ENCODE measurements around the gene SERPINA3. TPM values are rescaled to one million over a fixed set of nuclear protein-coding genes. Genes with fewer than 3 reads are reported as not detected.
"Not testable (repeated sequence)": the region's sequence is repeated elsewhere in the genome, so short reads cannot be mapped to it uniquely, and the experiment has no call there.

The SERPINA3 gene
- total and polyA plus RNA-seq, 4 donors: 4.9 to 446 (median 254) TPM

- no peak overlapping the region for H3K9ac ChIP-seq (ENCODE audit: insufficient read depth in 1 of 2, low read length in 2 of 2)
- H3K27me3 ChIP-seq (ENCODE audit: control insufficient read depth in 3 of 3, insufficient read depth in 3 of 3, low read length in 2 of 3): no peaks in the 10 kb centered on the region
- peaks cover 0 to 14% (median 0%) of the 10 kb centered on the region in 5 donors for H3K4me1 ChIP-seq (ENCODE audit: control insufficient read depth in 5 of 5, insufficient read depth in 5 of 5, low read length in 5 of 5)
- no peak for DNase-seq
- TF ChIP-seq CTCF (IDR thresholded peaks at IDR 0.05; ENCODE audit: control extremely low read depth, extremely low read depth): no peak
- H3K9me3 ChIP-seq (ENCODE audit: control insufficient read depth in 4 of 4, insufficient read depth in 3 of 4, low read length in 3 of 4): peaks cover 0 to 4% (median 0%) of the 10 kb centered on the region in 4 donors
- H3K36me3 ChIP-seq (ENCODE audit: control insufficient read depth in 4 of 4, insufficient read depth in 4 of 4, low read length in 4 of 4): no peaks in the 10 kb centered on the region
- no peak overlapping the region for H3K27ac ChIP-seq (ENCODE audit: low read depth in 1 of 2, low read length in 1 of 2)
- no peak for ATAC-seq (ENCODE audit: insufficient read depth, low FRiP score)
- no peak overlapping the region for H3K4me3 ChIP-seq
- WGBS, 2 donors: 85 to 87% methylated on average over 6 of the region's 6 CpGs
These were observed 38.5 kb upstream of the SERPINA3 start for GRCh38 chr14:94573475-94574277.

GRCh38 chr14:94574336-94574735 is 37.9 kb upstream of the SERPINA3 start:
- no peaks in the 10 kb centered on the region for H3K36me3 ChIP-seq (ENCODE audit: control insufficient read depth in 4 of 4, insufficient read depth in 4 of 4, low read length in 4 of 4)
- no peak for TF ChIP-seq CTCF (IDR thresholded peaks at IDR 0.05; ENCODE audit: control extremely low read depth, extremely low read depth)
- H3K9me3 ChIP-seq (ENCODE audit: control insufficient read depth in 4 of 4, insufficient read depth in 3 of 4, low read length in 3 of 4): peaks cover 0 to 2% (median 0%) of the 10 kb centered on the region in 4 donors
- H3K27me3 ChIP-seq (ENCODE audit: control insufficient read depth in 3 of 3, insufficient read depth in 3 of 3, low read length in 2 of 3): no peaks in the 10 kb centered on the region
- no peak for DNase-seq
- no peak overlapping the region for H3K4me3 ChIP-seq
- H3K4me1 ChIP-seq (ENCODE audit: control insufficient read depth in 5 of 5, insufficient read depth in 5 of 5, low read length in 5 of 5): peaks cover 0 to 14% (median 0%) of the 10 kb centered on the region in 5 donors
- WGBS, 2 donors: 73 to 96% methylated on average over 3 of the region's 3 CpGs
- no peak overlapping the region for H3K27ac ChIP-seq (ENCODE audit: low read depth in 1 of 2, low read length in 1 of 2)
- no peak overlapping the region for H3K9ac ChIP-seq (ENCODE audit: insufficient read depth in 1 of 2, low read length in 2 of 2)
- no peak for ATAC-seq (ENCODE audit: insufficient read depth, low FRiP score)

- Histone ChIP-seq H3K27ac (ENCODE audit: low read depth in 1 of 2, low read length in 1 of 2) (no peak overlapping the region), H3K36me3 (ENCODE audit: control insufficient read depth in 4 of 4, insufficient read depth in 4 of 4, low read length in 4 of 4) (no peaks in the 10 kb centered on the region), H3K9ac (ENCODE audit: insufficient read depth in 1 of 2, low read length in 2 of 2) (no peak overlapping the region), H3K27me3 (ENCODE audit: control insufficient read depth in 3 of 3, insufficient read depth in 3 of 3, low read length in 2 of 3) (no peaks in the 10 kb centered on the region), H3K4me1 (ENCODE audit: control insufficient read depth in 5 of 5, insufficient read depth in 5 of 5, low read length in 5 of 5) (peaks cover 0 to 14% (median 0%) of the 10 kb centered on the region in 5 donors), H3K9me3 (ENCODE audit: control insufficient read depth in 4 of 4, insufficient read depth in 3 of 4, low read length in 3 of 4) (no peaks in the 10 kb centered on the region), H3K4me3 (no peak overlapping the region)
- WGBS, 2 donors: 76 to 81% methylated on average over 5 of the region's 5 CpGs
- DNase-seq (no peak), ATAC-seq (ENCODE audit: insufficient read depth, low FRiP score) (no peak)
- TF ChIP-seq CTCF (IDR thresholded peaks at IDR 0.05; ENCODE audit: control extremely low read depth, extremely low read depth): no peak
These were observed 36.2 kb upstream of the SERPINA3 start for GRCh38 chr14:94575730-94576585.

- H3K36me3 ChIP-seq (ENCODE audit: control insufficient read depth in 4 of 4, insufficient read depth in 4 of 4, low read length in 4 of 4); H3K27ac ChIP-seq (ENCODE audit: low read depth in 1 of 2, low read length in 1 of 2); ATAC-seq (ENCODE audit: insufficient read depth, low FRiP score); H3K4me1 ChIP-seq (ENCODE audit: control insufficient read depth in 5 of 5, insufficient read depth in 5 of 5, low read length in 5 of 5); H3K9me3 ChIP-seq (ENCODE audit: control insufficient read depth in 4 of 4, insufficient read depth in 3 of 4, low read length in 3 of 4); H3K4me3 ChIP-seq; DNase-seq; H3K9ac ChIP-seq (ENCODE audit: insufficient read depth in 1 of 2, low read length in 2 of 2); H3K27me3 ChIP-seq (ENCODE audit: control insufficient read depth in 3 of 3, insufficient read depth in 3 of 3, low read length in 2 of 3): not testable (repeated sequence)
These were observed 34.7 kb upstream of the SERPINA3 start for GRCh38 chr14:94577472-94577871.
